CD14-positive monocyte (primary cell): Measurements from ENCODE around the gene USHBP1. TPM values are rescaled to one million over a fixed set of nuclear protein-coding genes. Genes with fewer than 3 reads are reported as not detected.

Experiments used
- DNase-seq, 3 donors: peaks; one replicate each; pipeline ENCODE4 v3.0.0-alpha.2; 2011 to 2022
- H2AFZ ChIP-seq: 2 replicates; pipeline ENCODE4 v1.6.0; 2012; ENCODE audit warnings: mild to moderate bottlenecking, low read depth, low read length, inconsistent platforms; ENCODE audit not compliant: insufficient read depth, poor library complexity, severe bottlenecking
- H3K27ac ChIP-seq, 2 donors: 1 replicate in 1 of 2; 2 replicates in 1 of 2; pipeline ENCODE4 v1.5.1; 2012 to 2013; ENCODE audit warnings: low read length in 2 of 2, control low read depth in 1 of 2, inconsistent platforms in 1 of 2, low read depth in 1 of 2, mild to moderate bottlenecking in 1 of 2
- H3K27me3 ChIP-seq, 2 donors: one replicate each; pipeline versions ENCODE4 v1.6.0 to v1.6.1; 2011 to 2013; ENCODE audit warnings: low read length in 2 of 2; ENCODE audit not compliant: control insufficient read depth in 2 of 2, insufficient read depth in 2 of 2
- H3K36me3 ChIP-seq, 2 donors: replicated peaks in 1 of 2; 1 replicate in 1 of 2; 2 replicates in 1 of 2; pipeline versions ENCODE4 v1.5.1 to v1.6.1; 2012 to 2013; ENCODE audit warnings: low read length in 2 of 2, control low read depth in 1 of 2, inconsistent platforms in 1 of 2, mild to moderate bottlenecking in 1 of 2; ENCODE audit not compliant: insufficient read depth in 2 of 2, control insufficient read depth in 1 of 2
- H3K4me1 ChIP-seq, 2 donors: 1 replicate in 1 of 2; 2 replicates in 1 of 2; pipeline versions ENCODE4 v1.5.1 to v1.6.1; 2012 to 2013; ENCODE audit warnings: low read length in 2 of 2, control low read depth in 1 of 2, inconsistent platforms in 1 of 2, mild to moderate bottlenecking in 1 of 2, moderate library complexity in 1 of 2; ENCODE audit not compliant: insufficient read depth in 2 of 2, control insufficient read depth in 1 of 2
- H3K4me2 ChIP-seq: replicated peaks from 2 replicates; pipeline ENCODE3; 2012; ENCODE audit warnings: low read length, moderate library complexity, mild to moderate bottlenecking; ENCODE audit not compliant: poor library complexity, severe bottlenecking; ENCODE audit errors: extremely low read depth
- H3K4me3 ChIP-seq, 3 experiments: fragments of 200-600 bp in 1 of 3; sonication (generic) in 1 of 3; replicated peaks in 1 of 3; 1 replicate in 2 of 3; 2 replicates in 1 of 3; pipeline ENCODE4 v1.5.1; 2011 to 2013; ENCODE audit warnings: low read length in 3 of 3, mild to moderate bottlenecking in 3 of 3, control low read depth in 2 of 3, low read depth in 2 of 3, inconsistent platforms in 1 of 3, moderate library complexity in 1 of 3
- H3K79me2 ChIP-seq: 2 replicates; pipeline ENCODE4 v1.6.0; 2012; ENCODE audit warnings: mild to moderate bottlenecking, control low read depth, inconsistent platforms, low read length, moderate library complexity; ENCODE audit not compliant: insufficient read depth
- H3K9ac ChIP-seq: 2 replicates; pipeline ENCODE4 v1.6.0; 2017; ENCODE audit warnings: low read length, mild to moderate bottlenecking; ENCODE audit not compliant: insufficient read depth, poor library complexity, severe bottlenecking
- H3K9me3 ChIP-seq, 2 donors: replicated peaks in 1 of 2; 1 replicate in 1 of 2; 2 replicates in 1 of 2; pipeline versions ENCODE4 v1.5.1 to v1.6.1; 2012 to 2013; ENCODE audit warnings: low read length in 2 of 2, control low read depth in 1 of 2; ENCODE audit not compliant: control insufficient read depth in 1 of 2, insufficient read depth in 1 of 2
- H4K20me1 ChIP-seq: 2 replicates; pipeline ENCODE4 v1.6.0; 2012; ENCODE audit warnings: mild to moderate bottlenecking, low read length, control low read depth, moderate library complexity; ENCODE audit not compliant: insufficient read depth
- H3K27ac Mint-ChIP-seq, 7 donors: one replicate each; pipeline ENCODE4 v1.8.0; 2020; ENCODE audit warnings: mild to moderate bottlenecking in 7 of 7, mixed read lengths in 7 of 7, moderate library complexity in 6 of 7, inconsistent platforms in 2 of 7
- H3K27me3 Mint-ChIP-seq, 3 donors: one replicate each; pipeline ENCODE4 v1.8.0; 2021 to 2022; ENCODE audit warnings: low read depth in 3 of 3, mild to moderate bottlenecking in 3 of 3, mixed read lengths in 3 of 3, moderate library complexity in 3 of 3, inconsistent platforms in 1 of 3
- H3K36me3 Mint-ChIP-seq, 2 donors: one replicate each; pipeline ENCODE4 v1.8.0; 2020; ENCODE audit warnings: mixed read lengths in 2 of 2, inconsistent platforms in 1 of 2, mild to moderate bottlenecking in 1 of 2
- H3K4me1 Mint-ChIP-seq: one replicate; pipeline ENCODE4 v1.8.0; 2020; ENCODE audit warnings: mild to moderate bottlenecking, mixed read lengths
- H3K4me3 Mint-ChIP-seq, 2 donors: one replicate each; pipeline ENCODE4 v1.8.0; 2020; ENCODE audit warnings: mild to moderate bottlenecking in 2 of 2, mixed read lengths in 2 of 2, moderate library complexity in 1 of 2
- H3K9me3 Mint-ChIP-seq, 7 donors: one replicate each; pipeline ENCODE4 v1.8.0; 2020 to 2022; ENCODE audit warnings: mixed read lengths in 7 of 7, mild to moderate bottlenecking in 6 of 7, moderate library complexity in 6 of 7, inconsistent platforms in 2 of 7
- WGBS: methylation state at CpG from one replicate; pipeline ENCODE4 v1.1.5; 2013; ENCODE audit warnings: missing lambda C conversion rate; ENCODE audit not compliant: insufficient coverage; 5-methylcytosine and 5-hydroxymethylcytosine counted together
- intact Hi-C, 2 donors: fragments of 100-400 bp; cut with micrococcal nuclease; formaldehyde crosslinking; loops; one replicate each; pipeline versions ENCODE4 v1.15.0 to v1.15.1; 2023
- polyA plus RNA-seq, 3 donors: library from polyadenylated mRNA; depleted of rRNA in 1 of 3; unstranded in 2 of 3; stranded (reverse) in 1 of 3; fragments of 300-500 nt in 2 of 3; fragments of >200 nt in 1 of 3; fragmentation: Illumina TruSeq in 2 of 3; gene quantifications; 1 replicate in 2 of 3; 2 replicates in 1 of 3; pipeline ENCODE4 v1.2.3, GENCODE V29; 2012 to 2021
- TF ChIP-seq, protein P1 (sequence below): fragments of 200-600 bp; IDR thresholded peaks from one replicate; pipeline ENCODE4 v1.8.0; 2022; ENCODE audit warnings: antibody characterized with exemption, mild to moderate bottlenecking

The USHBP1 gene
- polyA plus RNA-seq, 3 donors, result not detected

DNA sequence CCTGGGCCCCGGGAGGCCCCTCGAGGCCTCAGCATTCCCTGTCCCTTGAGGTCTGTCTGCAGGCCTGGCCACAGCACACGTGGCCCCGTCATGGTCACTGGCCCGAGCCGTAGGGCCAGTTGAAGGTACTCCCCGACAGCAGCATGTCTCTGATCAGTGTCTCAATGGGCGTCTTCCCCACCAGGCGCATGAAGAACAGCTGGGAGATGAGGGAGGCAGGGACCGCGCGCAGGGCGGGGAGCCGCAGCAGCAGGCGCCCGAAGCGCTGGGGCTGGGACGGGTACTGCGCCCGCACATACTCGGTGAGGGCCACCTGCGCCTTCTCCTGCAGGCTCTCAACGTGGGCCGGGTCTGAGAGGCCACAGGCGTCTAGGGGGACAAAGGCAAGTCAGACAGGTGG is 32.3 kb downstream of the USHBP1 start:
- WGBS, result 100% methylated on average over 17 of the region's 25 CpGs
- no peak overlapping the region for H3K4me3 Mint-ChIP-seq
- TF ChIP-seq, protein P1, sequence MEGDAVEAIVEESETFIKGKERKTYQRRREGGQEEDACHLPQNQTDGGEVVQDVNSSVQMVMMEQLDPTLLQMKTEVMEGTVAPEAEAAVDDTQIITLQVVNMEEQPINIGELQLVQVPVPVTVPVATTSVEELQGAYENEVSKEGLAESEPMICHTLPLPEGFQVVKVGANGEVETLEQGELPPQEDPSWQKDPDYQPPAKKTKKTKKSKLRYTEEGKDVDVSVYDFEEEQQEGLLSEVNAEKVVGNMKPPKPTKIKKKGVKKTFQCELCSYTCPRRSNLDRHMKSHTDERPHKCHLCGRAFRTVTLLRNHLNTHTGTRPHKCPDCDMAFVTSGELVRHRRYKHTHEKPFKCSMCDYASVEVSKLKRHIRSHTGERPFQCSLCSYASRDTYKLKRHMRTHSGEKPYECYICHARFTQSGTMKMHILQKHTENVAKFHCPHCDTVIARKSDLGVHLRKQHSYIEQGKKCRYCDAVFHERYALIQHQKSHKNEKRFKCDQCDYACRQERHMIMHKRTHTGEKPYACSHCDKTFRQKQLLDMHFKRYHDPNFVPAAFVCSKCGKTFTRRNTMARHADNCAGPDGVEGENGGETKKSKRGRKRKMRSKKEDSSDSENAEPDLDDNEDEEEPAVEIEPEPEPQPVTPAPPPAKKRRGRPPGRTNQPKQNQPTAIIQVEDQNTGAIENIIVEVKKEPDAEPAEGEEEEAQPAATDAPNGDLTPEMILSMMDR, result no peak
- H3K9ac ChIP-seq, result no peak overlapping the region
- H3K9me3 Mint-ChIP-seq, result peaks cover 0 to 1% (median 0%) of the 10 kb centered on the region in 7 donors
- no peaks in the 10 kb centered on the region for H3K9me3 ChIP-seq
- no peaks in the 10 kb centered on the region for H3K27me3 ChIP-seq
- DNase-seq, result no peak
- intact Hi-C loops, result no loop called here
- peaks cover 21 to 51% of the 10 kb centered on the region in 2 donors for H3K36me3 Mint-ChIP-seq
- H3K4me1 ChIP-seq, result peaks cover 14 to 25% of the 10 kb centered on the region in 2 donors
- peaks cover 8 to 41% of the 10 kb centered on the region in 2 donors for H3K36me3 ChIP-seq
- peaks cover 24% of the 10 kb centered on the region for H4K20me1 ChIP-seq
- H2AFZ ChIP-seq, result no peak overlapping the region
- no peak overlapping the region for H3K4me3 ChIP-seq
- no peak overlapping the region for H3K27ac ChIP-seq
- peaks cover 0 to 3% (median 2%) of the 10 kb centered on the region in 3 donors for H3K27me3 Mint-ChIP-seq
- H3K27ac Mint-ChIP-seq, result no peak overlapping the region
- no peak overlapping the region for H3K4me2 ChIP-seq
- peaks cover 8% of the 10 kb centered on the region for H3K79me2 ChIP-seq
- H3K4me1 Mint-ChIP-seq, result peaks cover 18% of the 10 kb centered on the region

DNA sequence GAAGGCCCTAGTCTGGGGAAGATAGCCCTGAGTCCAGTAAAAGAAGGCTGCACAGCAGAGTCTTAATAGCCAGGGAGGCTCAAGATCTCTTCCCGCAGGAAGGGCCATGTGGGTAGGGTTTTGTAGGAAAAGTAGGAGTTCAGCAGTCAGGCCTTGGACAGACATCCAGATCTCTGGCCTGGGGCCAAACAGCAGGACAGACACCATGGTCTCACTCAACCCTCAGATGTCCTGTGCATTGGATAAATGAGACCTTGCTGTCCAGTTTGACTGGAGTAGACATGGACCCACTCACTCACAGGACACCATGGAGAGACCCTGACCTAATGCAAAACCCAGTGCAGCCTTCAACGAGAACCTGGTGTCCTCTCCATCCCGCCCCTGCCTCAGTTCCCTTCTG is 34.7 kb downstream of the USHBP1 start:
- Histone ChIP-seq H3K9me3 (no peaks in the 10 kb centered on the region), H3K36me3 (peaks cover 8 to 41% of the 10 kb centered on the region in 2 donors), H3K9ac (no peak overlapping the region), H4K20me1 (peaks cover 31% of the 10 kb centered on the region), H3K4me1 (peaks cover 17 to 26% of the 10 kb centered on the region in 2 donors), H3K79me2 (peaks cover 13% of the 10 kb centered on the region), H3K27me3 (no peaks in the 10 kb centered on the region), H3K4me3 (no peak overlapping the region), H3K27ac (no peak overlapping the region), H2AFZ (no peak overlapping the region), H3K4me2 (no peak overlapping the region)
- Mint-ChIP-seq H3K27ac (no peak overlapping the region), H3K4me3 (no peak overlapping the region), H3K9me3 (peaks cover 0 to 2% (median 0%) of the 10 kb centered on the region in 7 donors), H3K27me3 (peaks cover 0 to 3% (median 0%) of the 10 kb centered on the region in 3 donors), H3K36me3 (peaks cover 21 to 49% of the 10 kb centered on the region in 2 donors), H3K4me1 (peaks cover 18% of the 10 kb centered on the region)
- 95% methylated on average over 3 of the region's 3 CpGs for WGBS
- no peak for DNase-seq
- intact Hi-C loops, result loop anchor here in 1 of 2 donors (5.0 kb wide), 1 partner anchor 153 kb away; the partner anchor contains the start of genes HAUS8 and MYO9B
- TF ChIP-seq, protein P1, result no peak
